ENCODE measurements around the gene JAK1. TPM values are rescaled to one million over a fixed set of nuclear protein-coding genes. Genes with fewer than 3 reads are reported as not detected.

Gene JAK1
- total RNA-seq, 1 donor from 2014 or later, result 74.3 TPM

GRCh38 chr1:64891448-64891825 lies 74.9 kb downstream of the JAK1 start:
- peak; percentile 35 for DNase-seq

GRCh38 chr1:64890699-64891447 lies 75.5 kb downstream of the JAK1 start:
- DNase-seq, result no peak

GRCh38 chr1:64887689-64888217 lies 78.6 kb downstream of the JAK1 start:
- DNase-seq, result no peak

- DNase-seq, result no peak
Observed at GRCh38 chr1:64886877-64887276, 79.5 kb downstream of the JAK1 start.

GRCh38 chr1:64885648-64886047 lies 80.7 kb downstream of the JAK1 start:
- DNase-seq, result no peak

- no peak for DNase-seq
Observed at GRCh38 chr1:64884261-64885040, 81.9 kb downstream of the JAK1 start.

GRCh38 chr1:64882574-64883255 lies 83.6 kb downstream of the JAK1 start:
- DNase-seq, result no peak

- DNase-seq, result no peak
Observed at GRCh38 chr1:64881281-64881680, 85.1 kb downstream of the JAK1 start.

GRCh38 chr1:64880449-64880848 lies 85.9 kb downstream of the JAK1 start:
- no peak for DNase-seq

- DNase-seq, result peak; percentile 22
Observed at GRCh38 chr1:64878931-64879611, 87.3 kb downstream of the JAK1 start.

GRCh38 chr1:64878090-64878489 lies 88.3 kb downstream of the JAK1 start:
- no peak for DNase-seq

GRCh38 chr1:64877598-64877997 lies 88.8 kb downstream of the JAK1 start:
- DNase-seq, result no peak

- no peak for DNase-seq
Observed at GRCh38 chr1:64877151-64877550, 89.2 kb downstream of the JAK1 start.

- DNase-seq, result no peak
Observed at GRCh38 chr1:64875606-64876005, 90.7 kb downstream of the JAK1 start.

GRCh38 chr1:64875101-64875500 lies 91.2 kb downstream of the JAK1 start:
- DNase-seq, result no peak

GRCh38 chr1:64874666-64875065 lies 91.7 kb downstream of the JAK1 start:
- DNase-seq, result no peak

- DNase-seq, result no peak
Observed at GRCh38 chr1:64873576-64873975, 92.8 kb downstream of the JAK1 start.

GRCh38 chr1:64872067-64872466 lies 94.3 kb downstream of the JAK1 start:
- no peak for DNase-seq

- DNase-seq, result no peak
Observed at GRCh38 chr1:64871256-64871655, 95.1 kb downstream of the JAK1 start.

- DNase-seq, result no peak
Observed at GRCh38 chr1:64867266-64867665, 99.1 kb downstream of the JAK1 start.

GRCh38 chr1:64866689-64867088 lies 99.7 kb downstream of the JAK1 start:
- DNase-seq, result no peak

- no peak for DNase-seq
Observed at GRCh38 chr1:64865105-64865757, 101.1 kb downstream of the JAK1 start.

Measured in skin of body (tissue), 2 donors.